ENCODE measurements around the gene SEC22C. TPM values are rescaled to one million over a fixed set of nuclear protein-coding genes. Genes with fewer than 3 reads are reported as not detected.

Gene SEC22C
- total RNA-seq, 2 donors from 2014 or later = 35.2 to 38.4 TPM

GRCh38 chr3:42500909-42501308 lies 80.9 kb downstream of the SEC22C start:
- Histone ChIP-seq H3K9ac (ENCODE audit: extremely low read depth, low read length, poor library complexity, severe bottlenecking) (no peak overlapping the region), H3K9me3 (ENCODE audit: control insufficient read depth, low read length) (no peaks in the 10 kb centered on the region), H3K27me3 (ENCODE audit: control insufficient read depth, insufficient read depth, low read length, poor library complexity, severe bottlenecking) (peaks cover 56% of the 10 kb centered on the region), H3K36me3 (ENCODE audit: control insufficient read depth, insufficient read depth, low read length) (no peaks in the 10 kb centered on the region), H3K4me3 (ENCODE audit: low read length) (peak overlapping the region; percentile 84), H3K27ac (ENCODE audit: low read depth, low read length) (no peak overlapping the region), H3K4me1 (ENCODE audit: control insufficient read depth, insufficient read depth, low read length) (peaks cover 5% of the 10 kb centered on the region)
- Mint-ChIP-seq H3K27me3 (ENCODE audit: insufficient read depth) (peaks cover 57% of the 10 kb centered on the region), H3K36me3 (ENCODE audit: low read depth) (no peaks in the 10 kb centered on the region), H3K4me3 (peak overlapping the region; percentile 66), H3K9me3 (no peaks in the 10 kb centered on the region), H3K4me1 (peaks cover 26% of the 10 kb centered on the region), H3K27ac (no peak overlapping the region)
- 13 to 30% methylated on average over 1 to 4 of the region's 4 CpGs for WGBS, 2 experiments (ENCODE audit: insufficient coverage in 1 of 2, insufficient read length in 1 of 2)
- no peak for DNase-seq
- TF ChIP-seq, protein P1, sequence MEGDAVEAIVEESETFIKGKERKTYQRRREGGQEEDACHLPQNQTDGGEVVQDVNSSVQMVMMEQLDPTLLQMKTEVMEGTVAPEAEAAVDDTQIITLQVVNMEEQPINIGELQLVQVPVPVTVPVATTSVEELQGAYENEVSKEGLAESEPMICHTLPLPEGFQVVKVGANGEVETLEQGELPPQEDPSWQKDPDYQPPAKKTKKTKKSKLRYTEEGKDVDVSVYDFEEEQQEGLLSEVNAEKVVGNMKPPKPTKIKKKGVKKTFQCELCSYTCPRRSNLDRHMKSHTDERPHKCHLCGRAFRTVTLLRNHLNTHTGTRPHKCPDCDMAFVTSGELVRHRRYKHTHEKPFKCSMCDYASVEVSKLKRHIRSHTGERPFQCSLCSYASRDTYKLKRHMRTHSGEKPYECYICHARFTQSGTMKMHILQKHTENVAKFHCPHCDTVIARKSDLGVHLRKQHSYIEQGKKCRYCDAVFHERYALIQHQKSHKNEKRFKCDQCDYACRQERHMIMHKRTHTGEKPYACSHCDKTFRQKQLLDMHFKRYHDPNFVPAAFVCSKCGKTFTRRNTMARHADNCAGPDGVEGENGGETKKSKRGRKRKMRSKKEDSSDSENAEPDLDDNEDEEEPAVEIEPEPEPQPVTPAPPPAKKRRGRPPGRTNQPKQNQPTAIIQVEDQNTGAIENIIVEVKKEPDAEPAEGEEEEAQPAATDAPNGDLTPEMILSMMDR (conservative IDR thresholded peaks at IDR 0.05) = no peak

- H3K4me3 Mint-ChIP-seq = no peak overlapping the region
- TF ChIP-seq, protein P1 (conservative IDR thresholded peaks at IDR 0.05) = no peak
Measured at GRCh38 chr3:42500091-42500490, 81.7 kb downstream of the SEC22C start.

DNA sequence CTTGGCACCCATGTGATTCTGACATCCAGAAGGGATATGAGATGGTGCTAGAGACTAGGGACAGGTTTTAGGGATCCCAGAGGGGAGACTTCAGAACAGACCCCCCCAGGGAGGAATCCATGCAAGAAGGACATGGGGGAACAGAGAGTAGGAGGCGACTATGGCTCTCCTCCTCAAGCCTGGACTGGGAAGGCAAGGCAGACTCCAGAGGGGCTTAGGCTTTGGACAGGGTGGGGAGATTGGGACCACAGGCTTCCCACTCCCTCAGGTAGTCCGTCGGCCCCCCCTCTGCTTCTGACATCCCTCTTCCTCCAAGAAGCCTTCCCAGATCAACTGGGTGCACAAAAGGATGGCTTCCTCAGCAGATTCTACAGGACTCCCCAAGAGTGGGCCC lies 82.3 kb downstream of the SEC22C start:
- H3K4me1 Mint-ChIP-seq = peaks cover 26% of the 10 kb centered on the region
- 83 to 100% methylated on average over 2 to 3 of the region's 3 CpGs for WGBS, 2 experiments (ENCODE audit: insufficient coverage in 1 of 2, insufficient read length in 1 of 2)
- Histone ChIP-seq H3K27me3 (ENCODE audit: control insufficient read depth, insufficient read depth, low read length, poor library complexity, severe bottlenecking) (peaks cover 56% of the 10 kb centered on the region), H3K4me3 (ENCODE audit: low read length) (no peak overlapping the region), H3K27ac (ENCODE audit: low read depth, low read length) (no peak overlapping the region), H3K36me3 (ENCODE audit: control insufficient read depth, insufficient read depth, low read length) (no peaks in the 10 kb centered on the region), H3K4me1 (ENCODE audit: control insufficient read depth, insufficient read depth, low read length) (peaks cover 5% of the 10 kb centered on the region), H3K9ac (ENCODE audit: extremely low read depth, low read length, poor library complexity, severe bottlenecking) (no peak overlapping the region), H3K9me3 (ENCODE audit: control insufficient read depth, low read length) (no peaks in the 10 kb centered on the region)
- no peaks in the 10 kb centered on the region for H3K36me3 Mint-ChIP-seq (ENCODE audit: low read depth)
- no peak overlapping the region for H3K4me3 Mint-ChIP-seq
- TF ChIP-seq, protein P1 (conservative IDR thresholded peaks at IDR 0.05) = no peak
- no peak overlapping the region for H3K27ac Mint-ChIP-seq
- peak; percentile 32 for DNase-seq
- H3K27me3 Mint-ChIP-seq (ENCODE audit: insufficient read depth) = peaks cover 57% of the 10 kb centered on the region
- H3K9me3 Mint-ChIP-seq = no peaks in the 10 kb centered on the region

More at GRCh38 chr3:42500091-42500490, 81.7 kb downstream of the SEC22C start:
- Mint-ChIP-seq H3K36me3 (ENCODE audit: low read depth) (no peaks in the 10 kb centered on the region), H3K27me3 (ENCODE audit: insufficient read depth) (peaks cover 57% of the 10 kb centered on the region), H3K4me1 (peaks cover 26% of the 10 kb centered on the region), H3K9me3 (no peaks in the 10 kb centered on the region), H3K27ac (no peak overlapping the region)
- Histone ChIP-seq H3K27me3 (ENCODE audit: control insufficient read depth, insufficient read depth, low read length, poor library complexity, severe bottlenecking) (peaks cover 56% of the 10 kb centered on the region), H3K4me1 (ENCODE audit: control insufficient read depth, insufficient read depth, low read length) (peaks cover 5% of the 10 kb centered on the region), H3K36me3 (ENCODE audit: control insufficient read depth, insufficient read depth, low read length) (no peaks in the 10 kb centered on the region), H3K9me3 (ENCODE audit: control insufficient read depth, low read length) (no peaks in the 10 kb centered on the region), H3K9ac (ENCODE audit: extremely low read depth, low read length, poor library complexity, severe bottlenecking) (no peak overlapping the region), H3K27ac (ENCODE audit: low read depth, low read length) (no peak overlapping the region), H3K4me3 (ENCODE audit: low read length) (no peak overlapping the region)
- 78 to 83% methylated on average over 1 to 2 of the region's 2 CpGs for WGBS, 2 experiments (ENCODE audit: insufficient coverage in 1 of 2, insufficient read length in 1 of 2)
- peak; percentile 36 for DNase-seq

Measured in endodermal cell (in vitro differentiated cells).